PFSK-1 (cell line): ENCODE data around the gene ZPBP2.

Experiments used
- FOXP2 ChIP-seq: optimal IDR thresholded peaks from 2 replicates; pipeline ENCODE3; 2011; ENCODE audit warnings: borderline replicate concordance, control low read depth, inconsistent platforms; ENCODE audit not compliant: insufficient read depth; ENCODE audit errors: extremely low read length, extremely low read depth
- POLR2AphosphoS5 ChIP-seq: IDR thresholded peaks from 2 replicates; pipeline ENCODE4 v1.6.1; 2012; ENCODE audit warnings: low read depth, mild to moderate bottlenecking, control low read depth, low read length, moderate library complexity
- REST ChIP-seq, 2 experiments: IDR thresholded peaks; 2 replicates each; pipeline versions ENCODE4 v1.6.1 to v1.8.0; 2011 to 2012; ENCODE audit warnings: low read depth in 2 of 2, low read length in 2 of 2, control low read depth in 1 of 2, inconsistent platforms in 1 of 2, mild to moderate bottlenecking in 1 of 2, moderate library complexity in 1 of 2; ENCODE audit not compliant: insufficient read depth in 1 of 2
- SIN3A ChIP-seq: IDR thresholded peaks from 2 replicates; pipeline ENCODE4 v1.6.1; 2012; ENCODE audit warnings: mild to moderate bottlenecking, low read length, moderate library complexity, borderline replicate concordance; ENCODE audit not compliant: insufficient read depth
- TAF1 ChIP-seq: IDR thresholded peaks from 2 replicates; pipeline ENCODE4 v1.6.1; 2012; ENCODE audit warnings: low read length, control low read depth, borderline replicate concordance; ENCODE audit not compliant: insufficient read depth

GRCh38 chr17:39916918-39917317 is 48.9 kb downstream of the ZPBP2 start:
- TF ChIP-seq REST (IDR thresholded peaks at IDR 0.05; ENCODE audit: insufficient read depth in 1 of 2, low read depth in 2 of 2, low read length in 2 of 2): no peak
- TF ChIP-seq SIN3A: no peak
- no peak for TF ChIP-seq TAF1
- no peak for TF ChIP-seq POLR2AphosphoS5
- no peak for TF ChIP-seq FOXP2
